ENCODE measurements around the gene ATP8B2. TPM values are rescaled to one million over a fixed set of nuclear protein-coding genes. Genes with fewer than 3 reads are reported as not detected.

ATP8B2 gene
- total and polyA plus RNA-seq, 10 of the 15 experiments (the other 5 are each of a cell fraction or from before 2014, with no cell fraction given), result 0.44 to 61.8 (median 15.0) TPM

GRCh38 chr1:154324241-154324640 lies 1.1 kb upstream of the ATP8B2 start:
- H3K4me3 ChIP-seq, result no peak overlapping the region; the same call in 1 of the 2 replicates
- H3K79me2 ChIP-seq (ENCODE audit: control insufficient read depth, insufficient read depth, low read length), result peaks cover 4% of the 10 kb centered on the region
- no peak for TF ChIP-seq ZBTB40 (IDR thresholded peaks at IDR 0.05; ENCODE audit: borderline replicate concordance)
- CTCF ChIA-PET, result interaction anchor here (0.5 to 6.7 kb wide), 12 partner anchors 9 to 594 kb away, joined by 3 to 104 read pairs (median 4); no protein-coding TSS in a partner anchor
- FAIRE-seq (no peak), ATAC-seq (no peak), DNase-seq (ENCODE audit: low read depth, low spot score) (no peak)
- H3K27me3 ChIP-seq (replicated peaks in 1 of 2; ENCODE audit: control insufficient read depth in 2 of 2, insufficient read depth in 2 of 2, low read length in 1 of 2), result no peaks in the 10 kb centered on the region
- H3K9ac ChIP-seq (ENCODE audit: control insufficient read depth, insufficient read depth, low read length), result no peak overlapping the region
- peak overlapping the region; percentile 88 for H3K4me2 ChIP-seq (ENCODE audit: control insufficient read depth, insufficient read depth)
- in situ Hi-C loops (cut with MboI), result no loop called here
- H4K20me1 ChIP-seq (ENCODE audit: control insufficient read depth, insufficient read depth), result no peaks in the 10 kb centered on the region
- H3K27ac ChIP-seq (ENCODE audit: control insufficient read depth, insufficient read depth), result no peak overlapping the region
- H3K9me3 ChIP-seq (replicated peaks; ENCODE audit: control insufficient read depth, insufficient read depth, low read length), result no peaks in the 10 kb centered on the region
- BruUV-seq (replicated peaks), result no TSS peak
- SMC1A ChIA-PET (ENCODE audit: uncharacterized antibody, unreplicated experiment), result interaction anchor here (0.8 to 4.2 kb wide), 3 partner anchors 10 to 141 kb away, joined by 3 to 39 read pairs (median 4); no protein-coding TSS in a partner anchor
- intact Hi-C loops (cut with micrococcal nuclease; ENCODE audit: unreplicated experiment), result no loop called here
- H3K4me1 ChIP-seq (ENCODE audit: control insufficient read depth, insufficient read depth, low read length), result peaks cover 23% of the 10 kb centered on the region
- H3K36me3 ChIP-seq (ENCODE audit: control insufficient read depth in 2 of 2, insufficient read depth in 2 of 2, low read length in 1 of 2), result no peaks in the 10 kb centered on the region
- 77% methylated on average over 2 of the region's 2 CpGs for WGBS (ENCODE audit: insufficient coverage, insufficient replicate concordance, low lambda C conversion rate, missing lambda C conversion rate)
- RAD21 ChIA-PET (ENCODE audit: unreplicated experiment), result interaction anchor here (1.0 to 3.8 kb wide), 2 partner anchors 10 to 74 kb away, joined by 3 to 43 read pairs; no protein-coding TSS in a partner anchor
- H2AFZ ChIP-seq (ENCODE audit: control insufficient read depth, low read depth, low read length), result no peak overlapping the region; the same call in none of the 2 replicates
- POLR2A ChIA-PET, result interaction anchor here (1.4 kb wide), 1 partner anchor 11 kb away, joined by 5 read pairs; no protein-coding TSS in a partner anchor
